Retinal pigment epithelial cell (primary cell): Measurements from ENCODE around the gene STX1A.
"Not testable (repeated sequence)": the region's sequence is repeated elsewhere in the genome, so short reads cannot be mapped to it uniquely, and the experiment has no call there.

Experiments
- DNase-seq: peaks from one replicate; pipeline ENCODE4 v3.0.0-alpha.2; 2010; ENCODE audit warnings: low read depth
- H3K4me3 ChIP-seq: 2 replicates; pipeline ENCODE4 v1.5.1; 2011; ENCODE audit warnings: mild to moderate bottlenecking, low read length, control low read depth, moderate library complexity
- CTCF ChIP-seq: conservative IDR thresholded peaks from 2 replicates; pipeline ENCODE4 v1.5.1; 2011; ENCODE audit warnings: low read depth, low read length, control low read depth, inconsistent platforms

Gene STX1A

GRCh38 chr7:73680501-73680900, 39.0 kb downstream of the STX1A start:
- DNase-seq, result no peak
- TF ChIP-seq CTCF, result no peak
- no peak overlapping the region for H3K4me3 ChIP-seq

GRCh38 chr7:73679709-73680108, 39.8 kb downstream of the STX1A start:
- H3K4me3 ChIP-seq, result no peak overlapping the region
- DNase-seq, result no peak
- TF ChIP-seq CTCF, result no peak

GRCh38 chr7:73678862-73679261, 40.6 kb downstream of the STX1A start:
- no peak for DNase-seq
- no peak overlapping the region for H3K4me3 ChIP-seq
- no peak for TF ChIP-seq CTCF

- H3K4me3 ChIP-seq, DNase-seq: not testable (repeated sequence)
Observed at GRCh38 chr7:73676062-73676461, 43.4 kb downstream of the STX1A start.

GRCh38 chr7:73674468-73675124, 44.9 kb downstream of the STX1A start:
- no peak overlapping the region for H3K4me3 ChIP-seq
- TF ChIP-seq CTCF, result no peak
- DNase-seq, result no peak

GRCh38 chr7:73671857-73672445, 47.5 kb downstream of the STX1A start:
- no peak overlapping the region for H3K4me3 ChIP-seq
- no peak for DNase-seq
- TF ChIP-seq CTCF, result no peak

- no peak for DNase-seq
- H3K4me3 ChIP-seq, result no peak overlapping the region
- TF ChIP-seq CTCF, result no peak
Observed at GRCh38 chr7:73671322-73671661, 48.2 kb downstream of the STX1A start.
